SIG-M5 treated with dmso at 0.1 percent for 504 hours (cell line): Measurements from ENCODE around the gene EFNB3.

Source experiments
- DNase-seq: peaks from one replicate; lab custom pipeline; 2025; ENCODE audit not compliant: unreplicated experiment; lab: John Stamatoyannopoulos, UW

EFNB3 gene

DNA sequence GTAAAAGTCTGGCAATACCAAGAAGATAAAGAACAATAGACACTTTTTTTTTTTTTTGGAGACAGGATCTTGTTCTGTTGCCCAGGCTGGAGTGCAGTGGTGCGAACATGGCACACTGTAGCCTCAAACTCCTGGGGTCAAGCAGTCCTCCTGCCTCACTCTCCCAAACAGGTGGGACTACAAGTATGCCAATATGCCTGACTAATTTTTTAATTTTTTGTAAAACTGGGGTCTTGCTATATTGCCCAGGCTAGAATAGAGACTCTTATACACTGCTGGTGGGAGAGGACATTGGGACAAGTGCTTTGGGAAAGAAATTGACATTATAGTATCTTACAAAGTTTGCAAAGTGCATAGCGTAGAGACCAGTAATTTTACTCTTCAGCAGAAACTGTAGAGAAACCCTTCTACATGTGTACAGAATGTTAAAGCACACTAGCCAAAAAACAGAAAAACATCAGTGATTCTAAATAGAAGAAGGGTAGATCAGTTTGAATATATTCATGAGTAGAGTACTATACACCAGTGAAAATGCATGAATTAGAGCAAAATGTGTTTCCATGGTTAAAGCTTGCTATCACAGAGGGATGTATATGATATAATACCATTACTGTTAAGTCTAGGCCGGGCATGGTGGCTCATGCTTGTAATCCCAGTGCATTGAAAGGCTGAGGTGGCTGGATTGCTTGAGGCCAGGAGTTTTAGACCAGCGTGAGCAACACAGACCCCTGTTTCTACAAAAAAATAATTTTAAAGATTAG lies 7.0 kb upstream of the EFNB3 start:
- no peak for DNase-seq

DNA sequence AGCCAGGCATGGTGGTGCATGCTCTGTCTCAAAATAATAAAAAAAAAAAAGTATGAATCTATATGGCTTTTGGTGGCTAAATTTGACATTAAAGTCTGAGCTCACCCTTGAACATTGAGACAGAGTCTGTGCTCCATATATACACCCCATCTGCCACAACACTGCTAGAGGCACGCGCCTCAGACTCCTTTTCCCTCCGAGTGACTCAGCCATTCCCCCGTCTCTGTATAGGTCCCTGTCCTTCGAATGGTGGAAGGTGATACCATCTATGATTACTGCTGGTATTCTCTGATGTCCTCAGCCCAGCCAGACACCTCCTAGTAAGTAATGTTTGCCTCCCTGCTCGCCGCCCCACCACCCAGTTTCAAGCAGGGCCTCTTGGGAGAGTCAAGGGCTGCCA lies 4.5 kb upstream of the EFNB3 start:
- DNase-seq: no peak

DNA sequence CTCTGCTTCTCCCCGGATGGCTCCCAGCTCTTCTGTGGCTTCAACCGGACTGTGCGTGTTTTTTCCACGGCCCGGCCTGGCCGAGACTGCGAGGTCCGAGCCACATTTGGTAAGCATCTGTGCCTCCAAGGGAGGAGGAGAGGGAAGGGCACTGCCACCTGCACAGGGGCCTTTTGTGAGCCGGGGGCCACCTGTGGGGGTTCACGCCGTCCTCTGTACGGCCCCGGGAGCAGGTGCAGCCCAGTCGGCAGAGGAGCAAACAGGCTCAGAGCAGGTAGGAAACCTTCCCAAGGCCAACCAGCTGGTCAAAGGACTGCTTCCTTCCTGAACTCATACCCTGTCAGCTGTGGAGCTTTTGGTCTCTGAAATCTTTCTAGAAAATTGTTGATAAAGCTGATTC lies 3.3 kb upstream of the EFNB3 start:
- no peak for DNase-seq

DNA sequence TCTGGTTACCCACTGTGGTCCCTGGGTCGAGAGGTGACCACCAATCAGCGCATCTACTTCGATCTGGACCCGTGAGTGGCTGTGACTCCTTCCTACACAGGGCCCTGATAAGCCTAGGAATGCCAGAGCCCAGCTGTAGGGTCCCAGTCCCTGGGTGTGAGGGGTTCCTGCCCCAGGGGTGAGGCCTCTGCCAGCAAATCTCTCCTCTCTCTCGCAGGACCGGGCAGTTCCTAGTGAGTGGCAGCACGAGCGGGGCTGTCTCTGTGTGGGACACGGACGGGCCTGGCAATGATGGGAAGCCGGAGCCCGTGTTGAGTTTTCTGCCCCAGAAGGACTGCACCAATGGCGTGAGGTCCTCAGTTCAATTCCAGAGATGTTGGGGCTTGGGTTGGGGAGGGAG lies 2.2 kb upstream of the EFNB3 start:
- no peak for DNase-seq

DNA sequence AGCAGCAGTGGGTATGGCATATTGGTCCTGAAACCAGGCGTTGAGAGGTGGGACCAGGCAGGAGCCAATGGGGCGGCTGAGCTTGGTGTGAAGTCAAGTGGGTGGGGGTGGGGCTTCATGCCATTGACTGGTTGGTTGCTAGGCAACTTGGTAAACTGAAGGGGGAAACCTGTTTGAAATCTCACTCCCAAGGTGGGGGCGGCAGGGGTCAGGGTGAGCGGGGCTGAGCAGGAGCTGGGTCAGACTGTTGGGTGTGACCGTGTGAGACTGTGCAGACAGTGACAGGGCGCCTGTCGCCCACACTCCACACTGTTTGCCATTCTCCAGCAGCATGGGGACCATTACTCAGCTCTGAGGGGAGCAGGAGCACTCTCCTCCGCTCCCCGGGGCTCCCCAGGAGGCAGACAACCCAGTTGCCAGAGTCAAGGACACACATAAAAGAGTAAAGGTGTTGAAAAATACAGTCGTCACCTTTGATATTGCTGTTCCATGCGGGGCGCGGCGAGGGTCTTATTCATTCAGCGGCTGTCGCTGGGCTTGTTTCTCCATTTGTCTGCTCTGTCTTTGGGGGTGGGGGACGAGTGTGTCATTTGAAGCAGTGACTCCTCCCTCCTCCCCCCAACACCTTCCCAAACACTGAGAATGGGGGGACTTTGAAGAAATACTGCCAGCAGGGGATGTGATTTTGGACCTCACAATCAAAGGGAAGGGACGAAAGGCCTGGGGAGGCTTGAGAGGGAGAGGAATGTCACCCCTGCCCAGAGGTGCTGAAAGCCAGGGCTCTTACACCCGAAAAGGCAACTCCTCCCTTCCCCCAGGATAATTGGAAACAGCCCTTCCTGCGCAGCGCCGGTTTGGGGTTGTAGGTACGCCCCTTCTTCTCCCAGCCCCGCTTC lies 1.2 kb upstream of the EFNB3 start:
- DNase-seq: no peak

DNA sequence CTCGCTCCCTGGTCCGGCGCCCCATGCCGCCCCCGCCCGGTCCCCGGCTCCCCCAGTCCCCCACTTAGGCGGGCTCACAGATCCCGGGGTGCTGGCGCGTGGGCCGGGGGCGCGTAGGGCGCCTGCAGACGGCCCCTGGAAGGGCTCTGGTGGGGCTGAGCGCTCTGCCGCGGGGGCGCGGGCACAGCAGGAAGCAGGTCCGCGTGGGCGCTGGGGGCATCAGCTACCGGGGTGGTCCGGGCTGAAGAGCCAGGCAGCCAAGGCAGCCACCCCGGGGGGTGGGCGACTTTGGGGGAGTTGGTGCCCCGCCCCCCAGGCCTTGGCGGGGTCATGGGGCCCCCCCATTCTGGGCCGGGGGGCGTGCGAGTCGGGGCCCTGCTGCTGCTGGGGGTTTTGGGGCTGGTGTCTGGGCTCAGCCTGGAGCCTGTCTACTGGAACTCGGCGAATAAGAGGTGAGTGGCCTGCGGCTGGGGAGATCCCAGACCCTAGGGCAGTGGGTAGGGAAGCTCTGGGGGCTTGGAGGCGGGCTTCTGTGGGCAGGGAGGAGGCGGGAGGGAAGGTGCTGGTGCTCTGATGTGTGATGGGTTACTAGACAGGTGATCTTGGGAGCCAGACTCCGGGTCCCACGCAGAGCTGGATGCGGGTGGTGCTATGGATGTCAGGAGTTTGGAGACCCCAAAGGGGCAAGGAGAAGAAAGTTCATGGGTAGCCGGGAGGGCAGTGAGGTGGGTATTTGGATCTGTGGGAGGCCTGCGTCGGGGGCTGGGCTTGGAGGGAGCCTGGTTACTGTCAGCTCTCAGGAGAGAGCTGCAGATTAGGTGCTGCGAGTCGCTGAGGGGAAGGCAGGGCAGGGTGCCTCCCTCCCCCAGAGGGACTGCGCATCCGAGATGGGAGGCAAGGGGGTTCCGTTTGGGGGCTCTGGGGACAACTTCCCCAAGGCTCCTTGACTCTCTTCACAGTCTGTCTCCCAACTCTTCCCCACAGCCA lies 560 bp downstream of the EFNB3 start:
- no peak for DNase-seq

DNA sequence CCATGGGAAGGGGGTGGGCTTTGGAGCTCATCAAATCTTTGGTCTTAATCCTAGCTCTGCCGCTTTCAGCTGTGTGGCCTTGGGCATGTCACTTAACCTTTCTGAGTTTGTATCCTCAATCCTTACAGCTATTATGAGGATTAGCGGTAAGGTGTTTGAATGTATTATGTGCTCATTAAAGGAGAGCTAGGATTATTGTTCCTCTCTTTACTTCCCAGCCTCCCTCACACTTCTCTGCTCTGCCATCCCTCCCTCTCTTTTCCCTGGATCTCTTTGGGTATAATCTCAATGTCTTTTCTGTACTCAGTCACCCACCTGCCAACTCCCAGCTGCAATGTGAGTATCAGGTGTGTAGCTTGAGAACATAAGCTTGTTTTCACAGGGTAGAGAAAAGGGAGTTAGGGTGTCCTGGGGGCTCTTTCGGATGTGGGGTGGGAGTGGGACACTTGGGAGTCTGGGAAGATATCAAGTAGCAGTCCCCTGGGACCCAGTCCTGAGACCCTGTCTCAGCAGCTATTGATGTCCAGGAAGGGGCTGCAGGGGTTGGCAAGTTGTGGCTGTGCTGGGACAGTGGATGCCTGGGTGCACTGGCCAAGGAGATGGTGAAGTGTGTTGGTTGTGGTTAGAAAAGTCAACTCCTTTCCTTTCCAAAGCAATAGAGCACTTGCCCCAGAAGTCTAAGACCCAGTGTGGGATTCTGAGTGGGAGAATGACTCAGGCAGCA lies 1.8 kb downstream of the EFNB3 start:
- no peak for DNase-seq

DNA sequence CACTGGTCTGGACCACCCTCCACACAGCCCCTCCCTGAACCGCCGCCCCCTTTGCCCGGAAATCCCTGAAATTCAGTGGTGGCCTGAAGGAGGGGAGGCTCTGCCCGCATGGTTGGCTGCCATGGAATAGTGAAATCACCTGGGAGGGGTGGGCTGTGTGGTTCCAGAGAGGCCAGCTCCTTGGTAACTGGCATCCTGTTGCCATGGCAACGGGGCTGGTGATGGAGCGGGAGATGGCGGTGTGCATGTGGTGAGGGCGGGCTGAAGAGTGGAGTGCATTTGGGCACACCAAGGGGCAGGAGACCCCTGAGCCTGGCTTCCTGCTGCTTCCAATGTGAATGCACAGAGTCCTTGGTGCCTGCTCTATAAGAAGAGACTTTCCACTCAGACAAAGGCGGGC lies 2.4 kb downstream of the EFNB3 start:
- DNase-seq: no peak

- DNase-seq: no peak
Observed at GRCh38 chr17:7707858-7708750, 3.1 kb downstream of the EFNB3 start.

GRCh38 chr17:7709031-7709430 lies 4.0 kb downstream of the EFNB3 start:
- no peak for DNase-seq

DNA sequence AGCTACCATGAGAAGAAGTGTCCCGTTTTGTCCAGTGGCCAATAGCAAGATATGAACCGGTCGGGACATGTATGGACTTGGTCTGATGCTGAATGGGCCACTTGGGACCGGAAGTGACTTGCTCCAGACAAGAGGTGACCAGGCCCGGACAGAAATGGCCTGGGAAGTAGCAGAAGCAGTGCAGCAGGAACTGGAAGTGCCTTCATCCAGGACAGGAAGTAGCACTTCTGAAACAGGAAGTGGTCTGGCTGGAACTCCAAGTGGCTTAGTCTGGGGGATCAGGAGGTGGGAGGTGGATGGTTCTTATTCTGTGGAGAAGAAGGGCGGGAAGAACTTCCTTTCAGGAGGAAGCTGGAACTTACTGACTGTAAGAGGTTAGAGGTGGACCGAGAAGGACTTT lies 5.3 kb downstream of the EFNB3 start:
- DNase-seq: no peak

- no peak for DNase-seq
Observed at GRCh38 chr17:7711051-7711755, 6.2 kb downstream of the EFNB3 start.

DNA sequence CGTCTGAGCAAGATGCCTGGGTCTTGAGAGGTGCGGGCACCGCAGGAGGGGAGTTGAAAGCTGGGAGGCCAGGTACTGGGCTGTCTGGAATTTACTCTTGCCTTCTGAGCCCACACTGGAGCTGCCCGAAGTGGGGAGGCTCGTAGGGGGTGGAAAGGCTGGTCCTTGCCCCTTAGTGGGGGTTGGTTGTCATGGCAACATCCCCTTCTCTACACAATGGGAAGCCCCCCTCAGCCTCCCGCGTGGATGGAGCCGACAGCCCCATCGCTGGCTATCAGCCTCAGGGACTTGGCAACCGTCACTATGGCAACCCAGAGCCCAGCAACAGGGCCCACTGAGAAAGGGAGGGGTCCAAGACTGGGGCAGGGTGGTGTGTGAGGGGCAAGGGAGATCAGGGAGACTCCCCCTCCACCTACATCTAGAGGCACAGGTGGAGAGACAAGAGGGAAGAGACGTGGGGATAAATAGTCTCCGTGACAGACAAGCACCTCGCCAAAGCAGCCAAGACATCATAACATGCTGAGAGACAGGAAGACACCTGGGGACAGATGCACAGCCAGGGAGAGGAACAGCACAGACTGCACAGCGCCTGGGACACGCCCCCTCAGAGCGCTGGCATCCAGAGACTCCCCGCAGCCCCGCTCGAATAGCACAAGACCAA lies 7.2 kb downstream of the EFNB3 start:
- no peak for DNase-seq

- DNase-seq: peak; percentile 29
Observed at GRCh38 chr17:7713782-7714181, 8.8 kb downstream of the EFNB3 start.

- DNase-seq: no peak
Observed at GRCh38 chr17:7714721-7715594, 10.0 kb downstream of the EFNB3 start.

- DNase-seq: no peak
Observed at GRCh38 chr17:7715936-7716886, 11.2 kb downstream of the EFNB3 start.
